ENCODE data around the gene SCMH1.

DNA sequence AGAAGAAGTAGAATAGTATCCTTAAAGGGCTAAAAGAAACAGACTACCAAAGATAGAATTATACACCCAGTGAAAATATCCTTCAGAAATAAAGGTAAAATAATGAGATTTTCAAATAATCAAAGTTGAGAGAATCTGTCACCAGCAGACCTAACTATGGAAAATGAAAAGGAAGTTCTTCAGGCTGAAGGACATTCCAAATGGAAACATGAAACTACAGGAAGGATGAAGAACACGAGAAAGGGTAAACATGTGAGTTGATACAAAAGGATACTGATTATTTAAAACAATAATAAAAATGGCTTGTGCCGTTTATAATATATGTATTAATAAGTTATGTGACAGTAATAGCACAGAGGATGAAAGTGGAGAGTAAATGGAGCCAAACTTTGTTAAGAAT, 163.5 kb downstream of the SCMH1 start:
- TF ChIP-seq CTCF (IDR thresholded peaks at IDR 0.05; ENCODE audit: insufficient read depth, low read length, poor library complexity, severe bottlenecking) (no peak), EZH2phosphoT487 (conservative IDR thresholded peaks at IDR 0.05; ENCODE audit: low read length) (no peak)
